ENCODE results near the gene RABEP2.
"Not testable (repeated sequence)": the region's sequence is repeated elsewhere in the genome, so short reads cannot be mapped to it uniquely, and the experiment has no call there.

Gene RABEP2

GRCh38 chr16:28891964-28892890, 32.8 kb downstream of the RABEP2 start:
- DNase-seq (ENCODE audit: low read depth) = no peak
- TF ChIP-seq CTCF (IDR thresholded peaks at IDR 0.05; ENCODE audit: control insufficient read depth, insufficient read depth, low read depth, low read length, missing control alignments) = no peak
- H3K4me3 ChIP-seq (ENCODE audit: control insufficient read depth, low read depth, low read length) = no peak overlapping the region

- DNase-seq (ENCODE audit: low read depth); H3K4me3 ChIP-seq (ENCODE audit: control insufficient read depth, low read depth, low read length): not testable (repeated sequence)
These were observed 34.7 kb downstream of the RABEP2 start for GRCh38 chr16:28890355-28890754.

GRCh38 chr16:28886945-28887344, 38.1 kb downstream of the RABEP2 start:
- no peak overlapping the region for H3K4me3 ChIP-seq (ENCODE audit: control insufficient read depth, low read depth, low read length)
- no peak for DNase-seq (ENCODE audit: low read depth)
- no peak for TF ChIP-seq CTCF (IDR thresholded peaks at IDR 0.05; ENCODE audit: control insufficient read depth, insufficient read depth, low read depth, low read length, missing control alignments)

- TF ChIP-seq CTCF (IDR thresholded peaks at IDR 0.05; ENCODE audit: control insufficient read depth, insufficient read depth, low read depth, low read length, missing control alignments) = no peak
- no peak overlapping the region for H3K4me3 ChIP-seq (ENCODE audit: control insufficient read depth, low read depth, low read length)
- DNase-seq (ENCODE audit: low read depth) = no peak
These were observed 41.0 kb downstream of the RABEP2 start for GRCh38 chr16:28884045-28884444.

- no peak for TF ChIP-seq CTCF (IDR thresholded peaks at IDR 0.05; ENCODE audit: control insufficient read depth, insufficient read depth, low read depth, low read length, missing control alignments)
- H3K4me3 ChIP-seq (ENCODE audit: control insufficient read depth, low read depth, low read length) = no peak overlapping the region
- no peak for DNase-seq (ENCODE audit: low read depth)
These were observed 41.6 kb downstream of the RABEP2 start for GRCh38 chr16:28883221-28883996.

- TF ChIP-seq CTCF (IDR thresholded peaks at IDR 0.05; ENCODE audit: control insufficient read depth, insufficient read depth, low read depth, low read length, missing control alignments) = no peak
- no peak overlapping the region for H3K4me3 ChIP-seq (ENCODE audit: control insufficient read depth, low read depth, low read length)
- DNase-seq (ENCODE audit: low read depth) = no peak
These were observed 42.4 kb downstream of the RABEP2 start for GRCh38 chr16:28882551-28883160.

GRCh38 chr16:28881565-28881964, 43.5 kb downstream of the RABEP2 start:
- H3K4me3 ChIP-seq (ENCODE audit: control insufficient read depth, low read depth, low read length); DNase-seq (ENCODE audit: low read depth): not testable (repeated sequence)

All from AG09309 (cell line).